Measurements from ENCODE around the gene IQCE. TPM values are rescaled to one million over a fixed set of nuclear protein-coding genes. Genes with fewer than 3 reads are reported as not detected.
A peak's percentile ranks its signal among the peaks of the same experiment; 100 is the strongest.

The IQCE gene
- total RNA-seq, 1 donor from 2014 or later, result 22.2 TPM

DNA sequence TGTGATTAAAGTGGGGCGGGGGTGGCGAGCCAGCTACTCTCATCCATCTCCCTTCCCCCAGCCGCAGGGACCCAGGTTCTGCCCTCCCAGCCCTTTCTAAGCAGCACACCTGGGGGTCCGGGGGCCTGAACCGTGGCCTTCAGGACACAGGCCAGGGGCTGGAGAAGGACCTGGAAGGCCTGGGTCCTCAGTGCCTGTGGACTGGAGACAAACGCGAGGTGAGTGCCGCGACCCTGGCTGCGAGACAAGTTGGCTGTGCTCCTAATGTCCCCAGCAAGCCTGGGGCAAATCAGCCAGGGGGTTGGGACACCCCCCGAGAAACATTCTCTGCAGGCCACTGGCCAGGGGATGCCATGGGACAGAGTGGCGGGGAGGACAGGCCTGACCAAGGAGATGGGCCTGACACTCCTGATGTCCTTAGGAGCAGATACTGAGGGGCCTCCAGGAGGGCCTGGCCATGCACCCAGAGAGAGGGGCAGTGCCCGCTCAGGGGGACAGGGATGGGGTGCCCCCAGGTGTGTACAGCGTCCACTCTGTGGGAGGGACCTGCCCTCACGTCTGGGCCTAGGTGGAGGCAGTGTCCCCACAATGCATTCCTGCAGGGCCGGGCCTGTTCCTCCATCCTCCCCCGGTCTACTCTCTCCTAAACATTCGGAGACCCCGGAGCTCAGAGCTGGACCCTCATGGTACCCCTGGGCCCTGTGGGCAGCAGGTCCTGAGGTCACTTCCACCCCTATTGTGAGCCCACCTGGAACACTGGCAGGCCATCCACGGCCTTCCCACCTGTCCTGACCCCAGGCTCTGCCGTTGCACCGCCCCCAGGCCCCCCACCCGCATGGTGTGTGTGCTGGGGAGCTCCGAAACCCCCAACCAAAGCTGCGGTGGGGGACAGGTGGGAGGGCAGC lies 16.5 kb upstream of the IQCE start:
- intact Hi-C loops (cut with DNase I), result no loop called here
- peak; percentile 63 for DNase-seq
- no peak for TF ChIP-seq CTCF (IDR thresholded peaks at IDR 0.05)
- no peak for ATAC-seq
- H3K36me3 ChIP-seq, result peaks cover 86% of the 10 kb centered on the region
- no peak overlapping the region for H3K4me3 ChIP-seq
- H3K9me3 ChIP-seq, result no peaks in the 10 kb centered on the region
- no peaks in the 10 kb centered on the region for H3K4me1 ChIP-seq
- no peaks in the 10 kb centered on the region for H3K27me3 ChIP-seq
- H3K27ac ChIP-seq, result no peak overlapping the region

- H3K36me3 ChIP-seq, result peaks cover 89% of the 10 kb centered on the region
- intact Hi-C loops (cut with DNase I), result no loop called here
- no peaks in the 10 kb centered on the region for H3K27me3 ChIP-seq
- H3K27ac ChIP-seq, result no peak overlapping the region
- ATAC-seq (no peak), DNase-seq (no peak)
- TF ChIP-seq CTCF (IDR thresholded peaks at IDR 0.05), result no peak
- H3K9me3 ChIP-seq, result no peaks in the 10 kb centered on the region
- H3K4me1 ChIP-seq, result no peaks in the 10 kb centered on the region
- no peak overlapping the region for H3K4me3 ChIP-seq
Observed at GRCh38 chr7:2542916-2543871, 15.6 kb upstream of the IQCE start.

DNA sequence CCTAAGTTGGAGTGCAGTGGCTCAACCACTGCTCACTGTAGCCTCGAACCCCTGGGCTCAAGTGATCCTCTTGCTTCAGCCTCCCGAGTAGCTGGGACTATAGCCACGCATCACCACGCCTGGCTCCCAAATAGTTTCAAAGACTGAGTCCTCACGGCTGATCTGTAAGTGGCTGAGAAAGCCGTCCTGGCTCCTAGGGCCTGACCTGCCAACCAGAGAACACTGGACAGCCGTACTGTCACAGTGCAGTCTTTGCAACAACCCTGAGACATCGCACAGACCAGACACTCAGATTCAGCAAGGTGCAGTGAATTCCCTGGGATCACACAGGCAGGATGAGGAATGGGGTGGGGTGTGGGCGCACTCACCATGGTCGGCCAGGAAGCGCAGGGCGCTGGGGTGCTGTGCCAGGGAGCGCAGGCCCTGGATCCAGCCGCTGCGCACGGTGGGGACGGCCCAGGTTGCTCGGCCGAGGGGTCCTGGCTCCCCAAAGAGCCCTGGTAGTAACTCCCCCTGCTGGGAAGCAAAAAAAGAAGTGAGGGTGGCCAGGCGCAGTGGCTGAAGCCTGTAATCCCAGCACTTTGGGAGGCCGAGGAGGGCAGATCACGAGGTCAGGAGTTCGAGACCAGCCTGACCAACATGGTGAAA lies 14.1 kb upstream of the IQCE start:
- H3K4me3 ChIP-seq, result no peak overlapping the region
- no peak for DNase-seq
- H3K27ac ChIP-seq, result no peak overlapping the region
- no peaks in the 10 kb centered on the region for H3K4me1 ChIP-seq
- H3K36me3 ChIP-seq, result peaks cover 90% of the 10 kb centered on the region
- no peak for ATAC-seq
- no peak for TF ChIP-seq CTCF (IDR thresholded peaks at IDR 0.05)
- no peaks in the 10 kb centered on the region for H3K27me3 ChIP-seq
- intact Hi-C loops (cut with DNase I), result no loop called here
- H3K9me3 ChIP-seq, result no peaks in the 10 kb centered on the region

DNA sequence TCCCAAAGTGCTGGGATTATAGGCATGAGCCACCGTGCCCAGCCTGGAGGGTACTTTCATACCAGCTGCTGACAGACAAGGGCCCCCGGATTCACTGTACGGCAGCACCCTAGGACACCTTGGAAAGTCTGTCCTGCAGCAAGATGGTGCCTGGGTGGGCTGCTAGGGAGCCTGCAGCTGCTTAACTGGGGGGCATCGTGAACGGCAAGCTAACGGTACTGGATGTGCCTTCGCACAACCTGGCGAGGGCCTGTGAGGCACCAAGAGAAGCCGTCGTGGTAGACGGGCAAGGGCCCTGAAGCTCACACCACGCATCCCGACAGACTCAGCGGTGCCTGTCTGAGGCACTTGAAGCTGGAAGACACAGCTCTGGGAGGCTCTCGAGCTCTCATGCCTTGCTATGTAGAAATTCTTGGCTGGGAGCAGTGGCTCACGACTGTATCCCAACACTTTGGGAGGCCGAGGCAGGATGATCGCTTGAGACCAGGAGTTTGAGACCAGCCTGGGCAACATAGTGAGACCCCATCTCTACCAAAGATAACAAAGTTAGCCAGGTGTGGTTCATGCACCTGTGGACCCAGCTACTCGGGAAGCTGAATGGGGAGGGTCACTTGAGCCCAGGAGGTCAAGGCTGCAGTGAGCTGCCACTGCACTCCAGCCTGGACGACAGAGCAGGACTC lies 12.9 kb upstream of the IQCE start:
- Histone ChIP-seq H3K27ac (no peak overlapping the region), H3K9me3 (no peaks in the 10 kb centered on the region), H3K27me3 (no peaks in the 10 kb centered on the region), H3K4me3 (no peak overlapping the region), H3K36me3 (peaks cover 86% of the 10 kb centered on the region), H3K4me1 (no peaks in the 10 kb centered on the region)
- intact Hi-C loops (cut with DNase I), result no loop called here
- TF ChIP-seq CTCF (IDR thresholded peaks at IDR 0.05), result no peak
- peak; percentile 45 for DNase-seq
- no peak for ATAC-seq
